GM21367 (cell line): ENCODE data around the gene HS1BP3.

Source experiments
- ATAC-seq: cut with Tn5 transposase; IDR thresholded peaks from one replicate; pipeline ENCODE4 v1.9.1; 2021; ENCODE audit not compliant: unreplicated experiment

Gene HS1BP3

GRCh38 chr2:20675701-20676352 lies 24.9 kb upstream of the HS1BP3 start:
- ATAC-seq, result peak; percentile 61

- no peak for ATAC-seq
Measured at GRCh38 chr2:20674974-20675679, 24.2 kb upstream of the HS1BP3 start.

- no peak for ATAC-seq
Measured at GRCh38 chr2:20674309-20674965, 23.5 kb upstream of the HS1BP3 start.

GRCh38 chr2:20673686-20674308 lies 22.9 kb upstream of the HS1BP3 start:
- ATAC-seq, result no peak

- no peak for ATAC-seq
Measured at GRCh38 chr2:20672201-20672951, 21.5 kb upstream of the HS1BP3 start.

- ATAC-seq, result no peak
Measured at GRCh38 chr2:20671736-20672080, 20.8 kb upstream of the HS1BP3 start.

- ATAC-seq, result no peak
Measured at GRCh38 chr2:20671036-20671735, 20.3 kb upstream of the HS1BP3 start.

- no peak for ATAC-seq
Measured at GRCh38 chr2:20670315-20671035, 19.6 kb upstream of the HS1BP3 start.

GRCh38 chr2:20669562-20670314 lies 18.8 kb upstream of the HS1BP3 start:
- ATAC-seq, result no peak

- ATAC-seq, result no peak
Measured at GRCh38 chr2:20668871-20669475, 18.1 kb upstream of the HS1BP3 start.

- no peak for ATAC-seq
Measured at GRCh38 chr2:20668451-20668850, 17.6 kb upstream of the HS1BP3 start.

GRCh38 chr2:20667531-20668401 lies 16.9 kb upstream of the HS1BP3 start:
- ATAC-seq, result no peak

- no peak for ATAC-seq
Measured at GRCh38 chr2:20667151-20667530, 16.2 kb upstream of the HS1BP3 start.

GRCh38 chr2:20666304-20667150 lies 15.6 kb upstream of the HS1BP3 start, which contains the start of gene GDF7:
Gene GDF7, plus strand, starts transcription at chr2:20667144. Its CDS starts 96 bp downstream, at chr2:20667240.
- no peak for ATAC-seq

GRCh38 chr2:20666005-20666303 lies 15.1 kb upstream of the HS1BP3 start:
- no peak for ATAC-seq

- no peak for ATAC-seq
Measured at GRCh38 chr2:20665243-20666004, 14.5 kb upstream of the HS1BP3 start.
